ENCODE measurements around the gene RNF10.
A peak's percentile ranks its signal among the peaks of the same experiment; 100 is the strongest.
"Not testable (repeated sequence)": the region's sequence is repeated elsewhere in the genome, so short reads cannot be mapped to it uniquely, and the experiment has no call there.

Gene RNF10

DNA sequence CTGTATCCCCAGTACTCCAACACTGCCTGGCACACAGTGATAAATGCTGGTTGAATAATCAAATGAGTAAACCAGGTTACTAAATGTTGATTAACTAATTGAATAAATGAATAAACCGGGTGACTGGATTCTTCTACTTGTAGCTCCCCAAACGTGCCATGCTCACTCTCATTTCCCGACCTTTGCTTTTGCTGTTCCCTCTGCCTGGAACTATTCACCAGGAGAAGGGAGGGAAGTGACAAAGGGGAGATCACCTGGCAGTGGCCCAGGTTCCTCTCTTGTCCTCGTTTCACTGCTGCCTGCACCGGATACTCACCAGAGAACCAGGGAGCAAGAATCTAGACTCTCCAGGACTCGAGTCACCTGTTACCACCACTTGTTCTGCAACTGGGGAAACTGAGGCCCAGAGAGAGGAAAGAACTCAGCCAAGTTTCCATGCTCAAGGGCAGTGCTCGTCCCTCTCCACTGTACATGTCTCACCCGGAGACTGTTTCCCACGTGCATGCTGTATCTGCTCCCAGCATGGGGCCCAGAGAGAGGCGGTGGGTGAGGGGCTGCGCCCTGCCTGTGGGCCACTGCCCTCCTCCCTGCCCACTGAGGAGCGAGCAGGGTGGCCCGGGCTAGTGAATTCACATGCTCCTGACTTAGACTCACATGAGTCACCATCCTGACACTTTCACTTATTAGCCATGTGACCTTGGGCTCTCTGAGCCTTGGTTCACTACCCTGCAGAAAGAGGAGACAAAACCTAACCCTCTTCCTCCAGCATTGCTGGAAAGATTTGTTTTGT is 64.7 kb downstream of the RNF10 start:
- TF ChIP-seq, protein P1, sequence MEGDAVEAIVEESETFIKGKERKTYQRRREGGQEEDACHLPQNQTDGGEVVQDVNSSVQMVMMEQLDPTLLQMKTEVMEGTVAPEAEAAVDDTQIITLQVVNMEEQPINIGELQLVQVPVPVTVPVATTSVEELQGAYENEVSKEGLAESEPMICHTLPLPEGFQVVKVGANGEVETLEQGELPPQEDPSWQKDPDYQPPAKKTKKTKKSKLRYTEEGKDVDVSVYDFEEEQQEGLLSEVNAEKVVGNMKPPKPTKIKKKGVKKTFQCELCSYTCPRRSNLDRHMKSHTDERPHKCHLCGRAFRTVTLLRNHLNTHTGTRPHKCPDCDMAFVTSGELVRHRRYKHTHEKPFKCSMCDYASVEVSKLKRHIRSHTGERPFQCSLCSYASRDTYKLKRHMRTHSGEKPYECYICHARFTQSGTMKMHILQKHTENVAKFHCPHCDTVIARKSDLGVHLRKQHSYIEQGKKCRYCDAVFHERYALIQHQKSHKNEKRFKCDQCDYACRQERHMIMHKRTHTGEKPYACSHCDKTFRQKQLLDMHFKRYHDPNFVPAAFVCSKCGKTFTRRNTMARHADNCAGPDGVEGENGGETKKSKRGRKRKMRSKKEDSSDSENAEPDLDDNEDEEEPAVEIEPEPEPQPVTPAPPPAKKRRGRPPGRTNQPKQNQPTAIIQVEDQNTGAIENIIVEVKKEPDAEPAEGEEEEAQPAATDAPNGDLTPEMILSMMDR (conservative IDR thresholded peaks at IDR 0.05; ENCODE audit: low read length), result no peak
- H3K4me3 ChIP-seq (ENCODE audit: low read length), result no peak overlapping the region
- DNase-seq (ENCODE audit: low read depth), result peak; percentile 34

DNA sequence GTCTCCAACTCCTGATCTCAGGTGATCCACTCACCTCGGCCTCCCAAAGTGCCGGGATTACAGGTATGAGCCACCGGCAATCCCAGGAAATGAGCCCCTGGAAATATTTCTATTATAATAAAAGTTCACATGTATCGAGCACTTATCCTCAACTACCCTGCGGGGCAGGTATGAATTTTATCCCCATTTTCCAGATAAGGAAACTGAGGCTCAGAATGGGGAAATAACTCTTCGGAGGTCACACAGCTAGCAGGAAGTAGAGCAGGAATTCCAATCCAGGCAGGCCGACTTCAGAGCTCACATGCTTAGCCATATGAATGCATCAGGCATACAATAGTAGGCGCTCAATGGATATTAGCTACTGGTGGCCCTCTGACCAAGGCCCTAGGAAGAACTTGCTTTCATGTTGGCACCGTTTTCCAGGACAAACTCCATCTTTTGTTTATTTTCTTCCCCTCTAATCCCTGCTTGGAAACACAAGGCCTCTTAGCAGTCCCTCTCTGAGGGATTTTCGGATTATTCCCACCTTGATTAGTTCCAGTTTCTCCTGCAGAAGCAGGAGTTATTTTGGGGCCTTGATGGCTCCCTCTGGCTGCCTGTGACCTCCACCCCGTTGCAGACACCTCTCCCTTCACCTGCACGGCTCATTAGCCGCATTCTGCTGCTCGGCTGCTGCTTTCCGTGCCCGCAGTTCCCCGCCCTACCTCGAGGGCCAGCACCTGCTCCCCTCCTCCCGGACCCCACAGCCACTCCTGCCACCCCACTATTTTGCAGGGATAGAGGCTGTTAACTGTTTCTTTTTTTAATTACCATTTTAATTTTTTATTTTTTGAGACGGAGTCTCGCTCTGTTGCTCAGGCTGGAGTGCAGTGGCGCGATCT is 65.8 kb downstream of the RNF10 start:
- H3K4me3 ChIP-seq (ENCODE audit: low read length), result no peak overlapping the region
- TF ChIP-seq, protein P1 (conservative IDR thresholded peaks at IDR 0.05; ENCODE audit: low read length), result no peak
- DNase-seq (ENCODE audit: low read depth), result no peak

DNA sequence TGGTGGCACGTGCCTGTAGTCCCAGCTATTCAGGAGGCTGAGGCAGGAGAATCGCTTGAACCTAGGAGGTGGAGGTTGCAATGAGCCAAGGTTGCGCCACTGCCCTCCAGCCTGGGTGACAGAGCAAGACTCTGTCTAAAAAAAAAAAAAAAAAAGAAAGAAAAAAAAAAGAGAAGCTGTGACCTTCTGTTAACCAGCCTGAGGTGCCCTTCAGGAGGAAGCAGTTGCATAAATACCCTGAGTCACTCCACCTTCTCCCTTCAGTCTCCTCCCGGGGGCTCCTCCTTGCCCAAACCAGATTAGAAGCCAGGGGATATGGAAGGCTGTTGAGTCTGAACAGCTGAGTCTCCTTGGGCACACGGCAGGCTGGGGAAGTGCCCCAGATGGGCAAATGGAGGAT is 68.3 kb downstream of the RNF10 start:
- not testable (repeated sequence) for DNase-seq (ENCODE audit: low read depth)

DNA sequence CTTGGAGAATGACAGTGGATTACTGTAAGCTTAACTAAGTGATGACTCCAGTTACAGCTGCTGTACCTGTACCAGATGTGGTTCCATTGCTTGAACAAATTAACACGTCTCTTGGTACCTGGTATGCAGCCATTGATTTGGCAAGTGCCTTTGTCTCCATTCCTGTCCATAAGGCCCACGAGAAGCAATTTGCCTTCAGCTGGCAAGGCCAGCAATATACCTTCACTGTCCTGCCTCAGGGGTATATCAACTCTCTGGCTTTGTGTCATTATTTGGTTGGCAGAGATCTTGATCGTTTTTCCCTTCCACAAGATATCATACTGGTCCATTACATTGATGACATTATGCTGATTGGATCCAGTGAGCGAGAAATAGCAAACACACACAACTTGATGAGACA is 76.4 kb downstream of the RNF10 start:
- no peak for DNase-seq (ENCODE audit: low read depth)
- H3K4me3 ChIP-seq (ENCODE audit: low read length), result no peak overlapping the region
- TF ChIP-seq, protein P1 (conservative IDR thresholded peaks at IDR 0.05; ENCODE audit: low read length), result no peak

More for the DNA sequence above, 68.3 kb downstream of the RNF10 start:
- not testable (repeated sequence) for H3K4me3 ChIP-seq (ENCODE audit: low read length)

DNA sequence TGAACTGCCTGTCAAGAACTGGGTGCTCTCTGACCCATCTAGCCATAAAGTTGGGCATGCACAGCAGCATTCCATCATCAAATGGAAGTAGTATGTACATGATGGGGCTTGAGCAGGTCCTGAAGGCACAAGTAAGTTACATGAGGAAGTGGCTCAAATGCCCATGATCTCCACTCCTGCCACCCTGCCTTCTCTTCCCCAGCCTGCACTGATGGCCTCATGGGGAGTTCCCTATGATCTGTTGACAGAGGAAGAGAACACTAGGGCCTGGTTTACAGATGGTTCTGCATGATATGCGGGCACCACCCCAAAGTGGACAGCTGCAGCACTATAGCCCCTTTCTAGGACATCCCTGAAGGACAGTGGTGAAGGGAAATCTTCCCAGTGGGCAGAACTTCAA is 77.4 kb downstream of the RNF10 start:
- not testable (repeated sequence) for H3K4me3 ChIP-seq (ENCODE audit: low read length); DNase-seq (ENCODE audit: low read depth)

DNA sequence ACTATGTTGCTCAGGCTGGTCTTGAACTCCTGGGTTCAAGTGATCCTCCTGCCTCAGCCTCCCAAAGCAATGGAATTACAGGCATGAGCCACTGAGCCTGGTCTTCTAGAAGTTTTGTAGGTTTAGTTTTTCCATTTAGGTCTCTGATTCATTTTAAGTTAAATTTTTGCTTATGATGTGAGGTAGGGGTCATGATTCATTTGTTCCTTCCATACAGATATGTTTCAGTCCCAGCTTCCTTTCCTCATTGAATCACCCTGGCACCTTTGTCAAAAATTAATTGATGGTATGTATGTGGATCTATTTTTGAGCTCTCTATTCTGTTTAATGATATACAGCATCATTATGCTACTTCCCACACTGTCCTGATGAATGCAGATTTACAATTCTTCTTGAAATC is 80.7 kb downstream of the RNF10 start:
- TF ChIP-seq, protein P1 (conservative IDR thresholded peaks at IDR 0.05; ENCODE audit: low read length), result no peak
- H3K4me3 ChIP-seq (ENCODE audit: low read length), result no peak overlapping the region
- no peak for DNase-seq (ENCODE audit: low read depth)

DNA sequence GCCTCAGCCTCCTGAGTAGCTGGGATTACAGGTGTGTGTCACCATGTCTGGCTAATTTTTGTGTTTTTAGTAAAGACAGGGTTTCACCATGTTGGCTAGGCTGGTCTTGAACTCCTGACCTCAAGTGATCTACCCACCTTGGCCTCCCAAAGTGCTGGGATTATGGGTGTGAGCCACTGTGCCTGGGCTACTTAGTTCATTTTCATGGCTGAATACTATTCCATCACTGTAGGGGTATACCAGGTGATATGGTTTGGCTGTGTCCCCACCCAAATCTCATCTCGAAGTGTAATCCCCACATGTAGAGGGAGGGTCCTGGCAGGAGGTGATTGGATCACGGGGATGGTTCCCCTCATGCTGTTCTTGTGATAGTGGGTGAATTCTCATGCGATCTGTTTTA is 83.0 kb downstream of the RNF10 start:
- not testable (repeated sequence) for DNase-seq (ENCODE audit: low read depth); H3K4me3 ChIP-seq (ENCODE audit: low read length)

DNA sequence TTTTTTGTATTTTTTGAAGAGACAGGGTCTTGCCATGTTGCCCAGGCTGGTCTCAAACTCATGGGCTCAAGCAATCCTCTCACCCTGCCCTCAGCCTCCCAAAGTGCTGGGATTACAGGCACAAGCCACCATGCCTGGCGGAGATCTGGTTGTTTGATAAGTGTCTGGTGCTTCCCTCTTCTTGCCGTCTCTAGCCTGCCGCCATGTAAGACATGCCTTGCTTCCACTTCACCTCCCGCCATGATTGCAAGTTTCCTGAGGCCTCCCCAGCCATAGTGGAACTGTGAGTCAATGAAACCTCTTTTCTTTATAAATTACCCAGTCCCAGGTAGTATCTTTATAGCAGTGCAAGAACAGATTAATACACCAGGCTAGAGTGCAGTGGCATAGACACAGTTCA is 83.6 kb downstream of the RNF10 start:
- not testable (repeated sequence) for DNase-seq (ENCODE audit: low read depth); H3K4me3 ChIP-seq (ENCODE audit: low read length)

DNA sequence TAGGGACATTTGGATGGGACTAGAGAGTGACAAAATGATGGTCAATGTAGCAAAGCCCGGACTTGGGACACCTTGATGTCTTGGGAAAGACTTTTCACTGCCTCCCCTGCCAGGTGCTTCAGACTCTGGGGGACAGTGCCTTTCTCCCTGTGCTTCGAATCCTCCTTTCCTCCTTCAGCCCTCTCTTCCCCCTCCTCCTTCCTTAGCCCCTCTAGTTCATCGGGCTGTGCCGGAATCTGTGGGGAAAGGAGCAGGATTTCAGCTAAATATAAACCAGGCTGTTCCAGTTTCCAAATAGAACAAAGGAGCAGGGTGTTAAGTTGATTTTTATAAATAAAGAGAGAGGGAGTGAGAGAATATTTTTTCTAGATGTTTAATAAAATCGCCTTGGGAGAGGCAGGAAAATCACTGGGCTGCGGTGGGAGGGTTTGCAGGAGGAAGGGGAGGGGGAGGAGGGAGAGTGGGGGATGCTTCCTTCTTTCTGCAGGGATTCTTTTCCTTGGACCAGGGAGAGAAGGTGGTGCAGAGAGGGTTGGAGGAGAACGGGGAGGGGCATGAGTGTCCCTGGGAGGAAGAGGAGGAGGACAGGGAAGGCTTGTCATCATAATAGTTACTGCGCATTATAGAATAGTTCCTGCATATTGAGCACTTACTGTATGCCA is 84.9 kb downstream of the RNF10 start:
- TF ChIP-seq, protein P1 (conservative IDR thresholded peaks at IDR 0.05; ENCODE audit: low read length), result no peak
- DNase-seq (ENCODE audit: low read depth), result no peak
- no peak overlapping the region for H3K4me3 ChIP-seq (ENCODE audit: low read length)

Data from AG10803 (cell line).